Mesenchymal stem cell (in vitro differentiated cells and primary cell): ENCODE data around the gene ANAPC5.

Experiments used
- DNase-seq: peaks from one replicate; pipeline ENCODE4 v3.0.0-alpha.2; 2013
- H2AFZ ChIP-seq: one replicate; pipeline ENCODE4 v1.6.1; 2013; ENCODE audit warnings: low read depth, mild to moderate bottlenecking, control low read depth, inconsistent platforms, low read length, moderate library complexity
- H2AK5ac ChIP-seq: 2 replicates; pipeline ENCODE4 v1.6.1; 2013; ENCODE audit warnings: low read length, moderate library complexity, mild to moderate bottlenecking, inconsistent platforms; ENCODE audit not compliant: severe bottlenecking
- H2BK120ac ChIP-seq: one replicate; pipeline ENCODE4 v1.6.1; 2013; ENCODE audit warnings: low read depth, mild to moderate bottlenecking, inconsistent platforms, low read length, moderate library complexity
- H2BK12ac ChIP-seq, 2 experiments: one replicate each; pipeline ENCODE4 v1.6.1; 2013; ENCODE audit warnings: inconsistent platforms in 2 of 2, low read length in 2 of 2, mild to moderate bottlenecking in 2 of 2, moderate library complexity in 2 of 2, control low read depth in 1 of 2
- H2BK15ac ChIP-seq: one replicate; pipeline ENCODE4 v1.6.1; 2013; ENCODE audit warnings: mild to moderate bottlenecking, low read depth, inconsistent platforms; ENCODE audit not compliant: poor library complexity, severe bottlenecking
- H2BK5ac ChIP-seq: 2 replicates; pipeline ENCODE4 v1.6.1; 2013; ENCODE audit warnings: low read depth, mild to moderate bottlenecking, low read length, control low read depth, inconsistent platforms; ENCODE audit not compliant: poor library complexity, severe bottlenecking
- H3K14ac ChIP-seq, 2 experiments: one replicate each; pipeline ENCODE4 v1.6.1; 2013; ENCODE audit warnings: inconsistent platforms in 2 of 2, low read length in 2 of 2, control low read depth in 1 of 2, mild to moderate bottlenecking in 1 of 2, moderate library complexity in 1 of 2
- H3K18ac ChIP-seq, 2 experiments: one replicate each; pipeline ENCODE4 v1.6.1; 2013; ENCODE audit warnings: inconsistent platforms in 2 of 2, low read length in 2 of 2, control low read depth in 1 of 2, low read depth in 1 of 2, mild to moderate bottlenecking in 1 of 2
- H3K23ac ChIP-seq, 2 experiments: one replicate each; pipeline ENCODE4 v1.6.1; 2013; ENCODE audit warnings: inconsistent platforms in 2 of 2, low read length in 2 of 2, mild to moderate bottlenecking in 2 of 2, moderate library complexity in 2 of 2, control low read depth in 1 of 2
- H3K27ac ChIP-seq: 2 replicates; pipeline ENCODE4 v1.5.1; 2013; ENCODE audit warnings: mild to moderate bottlenecking, moderate library complexity, low read length, control low read depth, inconsistent platforms; ENCODE audit not compliant: poor library complexity, severe bottlenecking
- H3K27me3 ChIP-seq, 2 experiments: 2 replicates each; pipeline versions ENCODE4 v1.6.1 to v1.7.0; 2013; ENCODE audit warnings: low read length in 2 of 2, mild to moderate bottlenecking in 2 of 2, moderate library complexity in 2 of 2, control low read depth in 1 of 2, inconsistent platforms in 1 of 2; ENCODE audit not compliant: control insufficient read depth in 1 of 2, insufficient read depth in 1 of 2
- H3K36me3 ChIP-seq, 2 experiments: 2 replicates each; pipeline versions ENCODE4 v1.6.1 to v1.7.0; 2013; ENCODE audit warnings: low read length in 2 of 2, control low read depth in 1 of 2, inconsistent platforms in 1 of 2, low read depth in 1 of 2, mild to moderate bottlenecking in 1 of 2; ENCODE audit not compliant: insufficient read depth in 2 of 2, control insufficient read depth in 1 of 2
- H3K4ac ChIP-seq, 2 experiments: one replicate each; pipeline ENCODE4 v1.6.1; 2013; ENCODE audit warnings: inconsistent platforms in 2 of 2, low read length in 2 of 2, mild to moderate bottlenecking in 2 of 2, moderate library complexity in 2 of 2, control low read depth in 1 of 2, low read depth in 1 of 2
- H3K4me1 ChIP-seq: 2 replicates; pipeline ENCODE4 v1.6.1; 2013; ENCODE audit warnings: low read depth, low read length, control low read depth; ENCODE audit not compliant: control insufficient read depth, insufficient read depth
- H3K4me2 ChIP-seq: 2 replicates; pipeline ENCODE4 v1.6.1; 2013; ENCODE audit warnings: low read length, mild to moderate bottlenecking, inconsistent platforms; ENCODE audit not compliant: poor library complexity, severe bottlenecking
- H3K4me3 ChIP-seq, 2 experiments: 2 replicates each; pipeline versions ENCODE4 v1.5.1 to v1.7.0; 2013; ENCODE audit warnings: low read length in 2 of 2, mild to moderate bottlenecking in 2 of 2, control low read depth in 1 of 2, low read depth in 1 of 2; ENCODE audit not compliant: insufficient read depth in 1 of 2
- H3K79me1 ChIP-seq: replicated peaks from 2 replicates; pipeline ENCODE4 v1.6.1; 2013; ENCODE audit warnings: mild to moderate bottlenecking, control low read depth, low read length, inconsistent platforms; ENCODE audit not compliant: poor library complexity, severe bottlenecking
- H3K9ac ChIP-seq: 2 replicates; pipeline ENCODE4 v1.7.0; 2013; ENCODE audit warnings: mild to moderate bottlenecking, low read length, moderate library complexity
- H3K9me3 ChIP-seq: 2 replicates; pipeline ENCODE4 v1.7.0; 2013; ENCODE audit warnings: mild to moderate bottlenecking, low read length; ENCODE audit not compliant: control insufficient read depth
- H4K8ac ChIP-seq: one replicate; pipeline ENCODE4 v1.6.1; 2013; ENCODE audit warnings: inconsistent platforms, mild to moderate bottlenecking, low read length, moderate library complexity
- H4K91ac ChIP-seq: one replicate; pipeline ENCODE4 v1.6.1; 2013; ENCODE audit warnings: mild to moderate bottlenecking, low read length, inconsistent platforms
- WGBS: methylation state at CpG from one replicate; pipeline ENCODE4 v1.1.7; 2013; ENCODE audit warnings: mixed read lengths; 5-methylcytosine and 5-hydroxymethylcytosine counted together

Gene ANAPC5

DNA sequence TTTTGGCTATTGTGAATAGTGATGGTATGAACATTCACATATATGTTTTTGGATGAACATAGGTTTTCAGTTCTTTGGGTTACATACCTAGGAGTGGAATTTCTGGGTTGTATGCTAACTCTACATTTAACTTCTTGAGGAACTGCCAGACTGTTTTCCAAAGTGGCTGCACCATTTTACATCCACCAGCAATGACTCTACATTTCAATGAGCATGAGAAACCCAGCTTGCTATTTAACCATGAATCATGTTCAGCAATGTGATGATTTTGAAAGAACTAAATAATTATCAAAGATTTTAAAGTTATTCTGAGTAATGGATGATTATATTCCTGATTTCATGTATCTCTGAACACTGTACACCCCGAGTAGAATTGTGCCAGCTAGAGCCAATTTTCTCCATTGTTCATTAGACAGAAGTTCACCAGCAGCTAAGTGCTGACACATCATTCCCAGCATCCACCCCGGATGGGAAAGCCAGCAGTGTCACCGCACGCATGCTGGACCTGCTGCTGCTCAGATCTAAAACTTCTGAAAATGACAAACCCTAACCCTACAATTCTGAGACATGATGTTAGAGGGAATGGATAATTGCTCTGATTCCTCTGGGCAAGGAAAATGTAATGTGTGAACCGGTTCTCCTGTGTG lies 13.3 kb upstream of the ANAPC5 start:
- Histone ChIP-seq H3K4me3 (no peak overlapping the region), H3K14ac (no peak overlapping the region), H3K18ac (no peak overlapping the region), H2AK5ac (no peak overlapping the region), H4K91ac (no peak overlapping the region), H3K4me1 (no peaks in the 10 kb centered on the region), H3K9ac (no peak overlapping the region), H3K36me3 (no peaks in the 10 kb centered on the region), H2BK15ac (no peak overlapping the region), H3K9me3 (no peaks in the 10 kb centered on the region), H2BK12ac (no peak overlapping the region), H3K23ac (no peak overlapping the region), H3K27ac (no peak overlapping the region), H3K4me2 (no peak overlapping the region), H3K4ac (no peak overlapping the region), H2AFZ (no peak overlapping the region), H4K8ac (no peak overlapping the region), H2BK120ac (no peak overlapping the region), H3K79me1 (no peaks in the 10 kb centered on the region), H2BK5ac (no peak overlapping the region), H3K27me3 (peaks cover 0 to 10% of the 10 kb centered on the region in 2 experiments)
- 80% methylated on average over 5 of the region's 5 CpGs for WGBS
- no peak for DNase-seq

DNA sequence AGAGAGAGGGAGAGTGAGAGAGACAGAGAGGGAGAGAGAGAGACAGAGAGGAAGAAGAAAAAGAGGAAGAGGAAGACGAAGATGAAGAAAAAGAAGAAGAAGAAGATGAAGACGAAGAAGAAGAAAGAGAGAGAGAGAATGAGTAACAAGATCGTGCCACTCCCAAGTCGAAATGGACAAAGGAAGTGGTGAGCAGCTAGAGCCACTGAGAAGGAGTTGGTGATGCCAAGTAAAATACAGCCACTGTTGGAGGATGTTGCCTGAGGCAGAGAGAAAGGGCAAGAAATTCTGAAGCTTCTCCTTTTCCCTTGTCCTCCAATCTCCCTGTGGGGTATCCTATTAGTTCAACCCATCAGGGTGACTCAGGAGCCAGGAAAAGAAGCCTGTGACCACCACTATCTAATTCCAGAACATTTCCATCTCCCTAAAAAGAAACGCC lies 12.5 kb upstream of the ANAPC5 start:
- no peak overlapping the region for H3K27ac ChIP-seq
- no peak overlapping the region for H2AK5ac ChIP-seq
- H3K9ac ChIP-seq = no peak overlapping the region
- no peak overlapping the region for H3K4me2 ChIP-seq
- no peaks in the 10 kb centered on the region for H3K36me3 ChIP-seq
- H3K27me3 ChIP-seq = peaks cover 0 to 10% of the 10 kb centered on the region in 2 experiments
- 88% methylated on average over 4 of the region's 5 CpGs for WGBS
- no peak overlapping the region for H3K14ac ChIP-seq
- no peak overlapping the region for H4K91ac ChIP-seq
- no peak overlapping the region for H3K4me3 ChIP-seq
- no peaks in the 10 kb centered on the region for H3K4me1 ChIP-seq
- no peak overlapping the region for H2BK120ac ChIP-seq
- H3K9me3 ChIP-seq = no peaks in the 10 kb centered on the region
- H3K18ac ChIP-seq = no peak overlapping the region
- H4K8ac ChIP-seq = no peak overlapping the region
- H2BK15ac ChIP-seq = no peak overlapping the region
- no peak overlapping the region for H2BK12ac ChIP-seq
- no peaks in the 10 kb centered on the region for H3K79me1 ChIP-seq
- no peak overlapping the region for H2AFZ ChIP-seq
- no peak overlapping the region for H2BK5ac ChIP-seq
- H3K4ac ChIP-seq = no peak overlapping the region
- DNase-seq = no peak
- no peak overlapping the region for H3K23ac ChIP-seq

DNA sequence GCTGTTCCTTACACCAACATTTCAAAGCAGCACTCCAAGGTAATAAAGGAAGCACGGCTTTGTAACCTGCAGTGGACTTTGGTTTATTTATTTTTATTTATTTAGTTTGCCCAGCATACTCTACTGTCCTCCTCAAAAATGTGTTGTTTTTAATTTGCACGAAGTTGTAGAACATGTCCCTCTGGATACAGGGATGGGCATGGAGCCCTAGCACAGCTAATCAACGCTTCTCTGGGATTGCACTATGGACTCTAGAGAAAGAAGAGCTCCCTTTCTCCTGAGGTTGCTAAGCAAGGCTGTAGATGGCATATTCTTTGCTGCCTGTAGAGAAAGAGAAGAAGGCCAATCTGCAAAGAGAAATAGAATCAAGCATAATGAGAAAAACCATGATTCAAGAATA lies 5.9 kb upstream of the ANAPC5 start:
- Histone ChIP-seq H2BK15ac (no peak overlapping the region), H3K36me3 (no peaks in the 10 kb centered on the region), H2BK120ac (no peak overlapping the region), H4K8ac (no peak overlapping the region), H2AFZ (no peak overlapping the region), H3K4me3 (no peak overlapping the region), H3K79me1 (no peaks in the 10 kb centered on the region), H3K4me2 (no peak overlapping the region), H4K91ac (no peak overlapping the region), H3K9me3 (no peaks in the 10 kb centered on the region), H3K27me3 (no peaks in the 10 kb centered on the region), H2AK5ac (no peak overlapping the region), H3K14ac (no peak overlapping the region), H3K18ac (no peak overlapping the region), H2BK12ac (no peak overlapping the region), H2BK5ac (no peak overlapping the region), H3K27ac (no peak overlapping the region), H3K4ac (no peak overlapping the region), H3K9ac (no peak overlapping the region), H3K23ac (no peak overlapping the region), H3K4me1 (no peaks in the 10 kb centered on the region)
- no peak for DNase-seq
- WGBS = 69% methylated on average over 2 of the region's 3 CpGs

DNA sequence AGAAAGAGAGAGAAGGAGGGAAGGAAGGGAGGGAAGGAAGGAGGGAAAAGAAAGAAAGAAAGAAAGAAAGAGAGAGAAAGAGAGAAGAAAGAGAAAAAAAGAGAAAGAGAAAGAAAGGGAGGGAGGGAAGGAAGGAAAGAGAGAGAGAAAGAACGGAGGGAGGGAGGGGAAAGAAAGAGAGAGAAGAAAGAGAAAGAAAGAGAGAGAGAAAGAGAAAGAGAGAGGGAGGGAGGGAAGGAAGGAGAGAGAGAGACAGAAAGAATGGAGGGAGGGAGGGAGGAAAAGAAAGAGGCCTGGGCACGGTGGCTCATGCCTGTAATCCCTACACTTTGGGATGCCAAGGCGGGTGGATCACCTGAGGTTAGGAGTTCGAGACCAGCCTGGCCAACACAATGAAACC lies 5.1 kb upstream of the ANAPC5 start:
- no peaks in the 10 kb centered on the region for H3K79me1 ChIP-seq
- no peak overlapping the region for H2AFZ ChIP-seq
- H3K4ac ChIP-seq = no peak overlapping the region
- H3K14ac ChIP-seq = no peak overlapping the region
- H2BK12ac ChIP-seq = no peak overlapping the region
- H4K8ac ChIP-seq = no peak overlapping the region
- H2AK5ac ChIP-seq = no peak overlapping the region
- H3K4me1 ChIP-seq = no peaks in the 10 kb centered on the region
- 92% methylated on average over 1 of the region's 4 CpGs for WGBS
- H3K27me3 ChIP-seq = no peaks in the 10 kb centered on the region
- H3K4me2 ChIP-seq = no peak overlapping the region
- no peak overlapping the region for H3K18ac ChIP-seq
- H2BK5ac ChIP-seq = no peak overlapping the region
- H2BK120ac ChIP-seq = no peak overlapping the region
- no peaks in the 10 kb centered on the region for H3K36me3 ChIP-seq
- no peak for DNase-seq
- H3K27ac ChIP-seq = no peak overlapping the region
- no peak overlapping the region for H3K4me3 ChIP-seq
- H3K23ac ChIP-seq = no peak overlapping the region
- no peak overlapping the region for H2BK15ac ChIP-seq
- no peaks in the 10 kb centered on the region for H3K9me3 ChIP-seq
- H4K91ac ChIP-seq = no peak overlapping the region
- no peak overlapping the region for H3K9ac ChIP-seq
